ENCODE measurements around the gene NID1.

GRCh38 chr1:236078993-236079392, 14.1 kb upstream of the NID1 start:
- no peak for TF ChIP-seq CTCF (conservative IDR thresholded peaks at IDR 0.05; ENCODE audit: low read depth, low read length)
- no peak for TF ChIP-seq EZH2phosphoT487 (IDR thresholded peaks at IDR 0.05; ENCODE audit: borderline replicate concordance, low read length)
- TF ChIP-seq EZH2 (IDR thresholded peaks at IDR 0.05; ENCODE audit: low read length, unreplicated experiment): no peak
